T-helper 22 cell (primary cell): ENCODE data around the gene ANKRD44.

Source experiments
- DNase-seq: peaks from one replicate; pipeline ENCODE4 v3.0.0-alpha.2; 2020; ENCODE audit warnings: low read depth

Gene ANKRD44

GRCh38 chr2:196985511-196986183 is 324.9 kb downstream of the ANKRD44 start:
- DNase-seq: no peak

DNA sequence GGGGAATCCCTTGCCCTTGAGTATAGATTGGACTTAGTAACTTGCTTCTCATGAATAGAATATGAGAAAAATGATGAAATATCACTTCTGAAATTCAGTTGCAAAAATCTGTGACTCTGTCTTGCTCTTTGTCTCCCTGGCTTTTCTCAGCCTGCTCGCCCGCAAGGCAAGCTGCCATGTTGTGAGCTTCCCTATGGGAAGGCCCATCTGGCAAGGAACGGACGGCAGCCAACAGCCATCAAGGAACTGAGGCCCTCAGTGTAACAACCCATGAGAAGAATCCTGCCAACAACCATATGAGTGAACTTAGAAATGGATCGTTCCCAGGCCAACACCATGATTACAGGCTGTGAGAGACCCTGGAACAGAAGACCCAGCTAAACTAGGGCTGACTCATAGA is 325.7 kb downstream of the ANKRD44 start:
- DNase-seq: no peak

DNA sequence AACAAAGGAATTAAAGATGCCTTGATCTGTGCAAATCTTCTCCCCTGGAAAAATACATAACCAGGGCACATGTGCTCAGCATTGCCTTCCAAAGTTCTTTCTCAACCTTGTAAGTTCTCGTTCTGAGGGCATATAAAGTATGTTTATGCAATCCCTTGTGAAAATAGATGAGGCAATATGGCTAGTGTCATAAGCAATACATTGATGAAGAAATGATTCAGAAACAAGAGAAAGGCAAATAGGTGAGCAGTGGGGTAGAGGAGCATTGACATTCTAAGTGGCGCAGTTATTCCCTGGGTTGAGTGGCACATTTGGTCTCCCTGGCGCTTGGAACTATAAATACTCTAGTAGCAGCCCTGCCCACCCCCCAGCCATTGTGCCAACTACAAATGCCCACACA is 326.6 kb downstream of the ANKRD44 start:
- no peak for DNase-seq

- DNase-seq: no peak
Measured at GRCh38 chr2:196980473-196980872, 330.1 kb downstream of the ANKRD44 start.

GRCh38 chr2:196980001-196980400 is 330.6 kb downstream of the ANKRD44 start:
- no peak for DNase-seq

DNA sequence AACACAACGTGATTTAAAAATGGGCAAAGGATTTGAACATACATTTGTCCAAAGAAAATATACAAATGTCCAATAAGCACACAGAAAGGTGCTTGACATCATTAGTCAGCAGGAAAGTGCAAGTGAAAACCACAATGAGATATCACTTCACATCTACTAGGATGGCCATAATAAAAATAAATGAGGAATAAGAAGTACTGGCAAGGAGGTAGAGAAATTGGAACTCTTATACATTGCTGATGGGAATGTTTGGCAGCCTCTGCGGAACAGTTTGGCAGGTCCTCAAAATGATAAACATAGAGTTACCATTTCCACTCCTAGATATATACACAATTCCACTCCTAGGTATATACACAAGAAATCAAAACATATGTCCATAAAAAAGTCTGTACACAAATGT is 333.1 kb downstream of the ANKRD44 start:
- no peak for DNase-seq

GRCh38 chr2:196974970-196975369 is 335.6 kb downstream of the ANKRD44 start:
- DNase-seq: no peak

DNA sequence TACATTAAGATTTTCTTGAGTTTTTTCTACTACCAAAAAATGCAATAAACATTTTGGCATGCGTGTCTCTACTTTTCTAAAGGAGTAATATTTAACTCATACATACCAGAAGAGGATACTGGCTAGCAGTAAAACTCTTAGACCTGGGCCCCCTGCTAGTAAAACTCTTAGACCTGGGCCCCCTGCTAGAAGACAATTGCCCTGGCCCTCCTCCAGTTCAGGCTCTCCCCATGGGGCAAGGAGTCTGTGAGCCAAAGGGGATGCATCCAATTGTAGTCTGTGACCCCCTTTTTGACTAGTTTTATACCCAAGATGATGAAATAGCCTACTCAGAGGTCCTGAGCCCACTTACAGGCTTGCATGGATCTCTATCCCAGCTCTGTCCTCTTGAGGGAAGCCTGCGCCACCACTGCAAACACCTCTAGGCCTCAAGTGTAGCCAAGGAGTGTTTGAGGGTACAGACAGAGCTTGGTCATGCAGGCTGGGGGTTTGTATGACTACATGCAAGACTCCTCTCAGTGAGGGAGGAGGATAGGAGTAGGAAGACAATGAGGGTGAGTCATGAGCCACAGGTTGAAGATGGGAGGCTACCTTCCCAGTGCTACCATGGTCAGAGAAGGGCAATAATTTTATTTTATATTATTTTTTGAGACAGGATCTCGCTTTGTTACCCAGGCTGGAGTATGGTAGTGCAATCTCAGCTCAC is 338.9 kb downstream of the ANKRD44 start:
- DNase-seq: no peak

GRCh38 chr2:196970099-196970498 is 340.5 kb downstream of the ANKRD44 start:
- DNase-seq: no peak

DNA sequence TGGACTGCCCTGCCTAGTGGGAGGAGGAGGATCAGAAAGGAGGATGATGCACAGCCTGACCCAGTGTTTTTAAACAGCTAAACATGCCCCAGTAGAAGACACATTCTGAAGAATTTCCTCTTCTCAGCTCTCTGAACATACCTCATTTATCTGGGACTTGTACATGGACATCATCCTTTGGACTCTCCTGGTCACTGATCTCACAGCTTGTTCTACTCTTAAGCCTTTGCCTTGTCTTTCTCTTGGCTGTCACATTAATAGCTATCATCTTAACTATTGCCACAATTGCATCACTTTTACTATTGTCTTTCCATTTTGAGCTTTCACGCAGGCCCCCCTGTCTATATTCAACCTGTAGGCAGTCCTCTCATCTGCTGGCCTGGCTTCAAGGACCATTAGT is 342.1 kb downstream of the ANKRD44 start:
- no peak for DNase-seq

DNA sequence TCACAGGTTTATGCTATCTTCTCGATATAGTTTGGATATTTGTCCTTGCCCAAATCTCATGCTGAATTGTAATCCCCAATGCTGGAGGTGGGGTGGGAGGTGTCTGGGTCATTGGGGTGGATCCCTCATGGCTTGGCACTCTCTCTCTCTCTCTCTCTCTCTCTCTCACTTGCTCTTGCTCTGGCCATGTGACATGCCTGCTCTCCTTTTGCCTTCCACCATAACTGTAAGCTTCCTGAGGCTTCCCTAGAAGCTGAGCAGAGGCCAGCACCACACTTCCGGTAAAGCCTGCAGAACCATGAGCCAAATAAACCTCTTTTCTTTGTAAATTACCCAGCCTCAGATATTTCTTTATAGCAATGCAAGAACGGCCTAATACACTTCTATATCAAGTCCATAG is 342.8 kb downstream of the ANKRD44 start:
- no peak for DNase-seq

DNA sequence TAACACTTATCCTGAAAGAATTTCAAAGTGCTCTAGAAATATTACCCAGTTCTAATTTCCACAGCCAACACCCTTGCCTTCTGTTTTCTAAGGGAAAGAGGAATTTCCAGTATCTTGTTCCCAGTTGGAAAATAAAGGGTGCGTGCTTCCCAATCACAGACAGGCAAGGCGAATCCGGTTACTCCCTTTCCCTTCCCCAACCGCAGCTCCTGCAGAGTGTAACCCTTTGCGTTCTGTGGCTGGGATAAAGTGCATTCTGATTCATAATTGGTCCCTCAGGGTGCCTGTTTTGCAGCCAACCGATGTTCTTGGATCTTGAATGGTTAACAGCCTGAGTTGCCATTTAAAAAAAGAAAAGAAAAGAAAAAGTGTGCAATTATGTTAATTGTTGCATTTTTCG is 343.5 kb downstream of the ANKRD44 start:
- no peak for DNase-seq

DNA sequence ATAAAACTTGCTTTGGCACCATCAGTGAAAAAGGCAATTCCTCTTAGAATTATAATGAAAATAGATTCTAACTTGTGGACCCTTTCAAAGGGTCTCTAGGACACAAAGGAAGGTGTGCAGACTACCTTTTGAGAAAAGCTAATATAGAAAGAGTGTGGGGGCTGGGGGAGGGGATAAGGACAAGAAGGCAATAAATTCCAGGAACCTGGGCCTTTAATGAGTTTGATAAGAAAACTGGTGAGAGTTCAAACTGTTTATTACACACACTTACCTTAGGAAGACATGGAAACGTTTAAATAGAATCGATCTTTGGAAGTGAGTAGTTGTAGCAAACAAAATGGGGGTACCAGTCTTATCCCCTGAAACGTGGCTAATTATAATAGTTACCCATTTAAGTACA is 344.5 kb downstream of the ANKRD44 start:
- DNase-seq: no peak

- no peak for DNase-seq
Measured at GRCh38 chr2:196965651-196966050, 344.9 kb downstream of the ANKRD44 start.

DNA sequence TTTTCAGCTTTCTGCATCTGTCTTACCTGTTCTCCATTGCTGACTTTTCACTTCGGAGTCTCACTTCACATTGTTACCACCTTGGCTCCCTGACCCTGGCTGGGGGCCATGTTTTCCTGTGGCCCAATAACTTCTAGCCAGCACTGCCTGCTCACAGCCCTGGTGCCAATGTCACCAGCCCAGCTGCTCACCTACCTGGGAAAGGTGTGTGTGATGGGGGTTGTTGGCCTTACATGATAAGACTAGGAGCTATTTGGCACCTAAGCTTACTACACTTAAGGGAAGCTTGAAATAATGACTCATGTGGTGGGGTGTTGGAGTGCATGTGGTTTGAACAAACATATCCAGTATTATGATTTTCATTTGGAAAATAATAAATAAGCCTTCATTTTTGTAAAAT is 346.6 kb downstream of the ANKRD44 start:
- DNase-seq: no peak

GRCh38 chr2:196963043-196963442 is 347.5 kb downstream of the ANKRD44 start:
- DNase-seq: no peak

- no peak for DNase-seq
Measured at GRCh38 chr2:196962325-196962724, 348.3 kb downstream of the ANKRD44 start.

DNA sequence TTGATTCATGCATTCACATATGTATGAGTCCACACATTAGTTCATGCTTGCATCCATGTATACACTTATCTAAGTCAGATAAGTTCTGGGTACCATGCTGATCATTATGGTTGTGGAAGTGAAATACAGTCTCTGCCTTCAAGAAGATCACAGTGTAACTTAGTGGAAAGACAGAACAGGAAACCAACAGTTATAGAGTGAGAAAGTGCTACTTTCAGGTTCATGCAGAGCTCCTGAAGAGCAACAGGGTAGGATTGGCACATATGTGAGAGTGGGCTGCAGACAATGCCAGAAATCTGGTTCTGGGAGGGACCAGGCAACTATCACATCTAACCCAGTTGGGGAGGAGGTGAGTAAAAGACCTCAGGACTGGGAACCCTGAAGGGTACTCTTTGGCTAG is 348.7 kb downstream of the ANKRD44 start:
- no peak for DNase-seq

GRCh38 chr2:196959734-196960338 is 350.7 kb downstream of the ANKRD44 start:
- DNase-seq: no peak

DNA sequence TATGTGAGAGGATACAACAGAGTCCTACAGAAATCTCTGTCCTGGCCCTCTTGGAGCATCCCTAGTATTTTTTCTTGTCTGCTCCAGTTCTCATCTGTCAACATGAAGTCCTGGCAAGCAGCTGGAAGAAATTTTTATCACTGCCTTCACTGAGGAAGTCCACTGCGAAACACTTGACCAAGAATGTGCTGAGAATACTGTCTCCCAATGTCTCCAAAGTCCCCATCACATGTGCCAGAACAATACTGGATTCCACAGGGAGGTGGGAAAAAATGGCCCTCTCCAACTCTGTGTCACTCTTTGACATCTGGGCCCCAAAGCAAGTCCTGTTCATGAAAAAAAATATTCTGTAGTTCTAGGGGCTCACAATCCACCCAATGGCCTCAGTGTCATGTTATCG is 351.3 kb downstream of the ANKRD44 start:
- no peak for DNase-seq

GRCh38 chr2:196957881-196958525 is 352.6 kb downstream of the ANKRD44 start:
- no peak for DNase-seq

GRCh38 chr2:196957442-196957841 is 353.1 kb downstream of the ANKRD44 start:
- no peak for DNase-seq

DNA sequence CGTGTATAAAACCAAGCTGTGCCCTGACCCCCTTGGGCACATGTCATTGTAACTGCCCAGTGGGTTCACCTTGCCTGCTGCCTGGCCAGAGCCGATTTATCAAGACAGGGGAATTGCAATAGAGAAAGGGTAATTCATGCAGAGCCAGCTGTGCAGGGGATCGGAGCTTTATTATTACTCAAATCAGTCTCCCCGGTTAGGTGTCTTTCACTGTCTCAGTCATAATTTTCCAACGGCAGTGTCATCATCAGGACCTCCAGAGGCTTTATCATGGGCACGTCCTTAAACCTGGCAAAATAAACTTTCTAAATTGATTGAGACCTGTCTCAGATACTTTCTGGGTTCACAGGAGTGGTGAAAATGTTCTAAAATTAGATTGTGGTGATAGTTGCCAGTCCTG is 354.5 kb downstream of the ANKRD44 start:
- no peak for DNase-seq
